HG03095 (cell line): ENCODE data around the gene GABRB1.

ENCODE experiments used
- ATAC-seq: cut with Tn5 transposase; IDR thresholded peaks from one replicate; pipeline ENCODE4 v1.9.1; 2021; ENCODE audit warnings: moderate library complexity; ENCODE audit not compliant: unreplicated experiment

The GABRB1 gene

GRCh38 chr4:47110546-47111132, 79.3 kb downstream of the GABRB1 start:
- no peak for ATAC-seq

GRCh38 chr4:47118192-47118929, 87.0 kb downstream of the GABRB1 start:
- no peak for ATAC-seq

DNA sequence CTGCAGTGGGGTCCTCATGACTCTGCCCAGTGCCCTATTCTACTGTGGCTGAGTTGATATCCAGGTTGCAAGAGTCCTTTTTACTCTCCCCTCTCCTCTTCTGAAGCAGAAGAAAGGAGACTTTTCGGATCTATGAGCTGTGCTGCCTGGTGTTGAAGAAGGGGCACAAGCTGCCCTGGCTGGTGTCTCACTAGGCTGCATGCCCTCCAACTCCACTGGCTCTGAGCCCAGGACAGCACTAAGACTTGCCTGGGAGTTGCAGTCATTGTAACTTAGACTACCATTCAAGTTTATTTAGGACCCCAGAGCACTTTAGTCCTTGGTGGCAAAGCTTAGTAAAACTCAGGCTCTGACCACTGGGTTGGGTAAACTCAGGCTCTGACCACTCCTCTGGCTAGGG, 89.4 kb downstream of the GABRB1 start:
- ATAC-seq = no peak

DNA sequence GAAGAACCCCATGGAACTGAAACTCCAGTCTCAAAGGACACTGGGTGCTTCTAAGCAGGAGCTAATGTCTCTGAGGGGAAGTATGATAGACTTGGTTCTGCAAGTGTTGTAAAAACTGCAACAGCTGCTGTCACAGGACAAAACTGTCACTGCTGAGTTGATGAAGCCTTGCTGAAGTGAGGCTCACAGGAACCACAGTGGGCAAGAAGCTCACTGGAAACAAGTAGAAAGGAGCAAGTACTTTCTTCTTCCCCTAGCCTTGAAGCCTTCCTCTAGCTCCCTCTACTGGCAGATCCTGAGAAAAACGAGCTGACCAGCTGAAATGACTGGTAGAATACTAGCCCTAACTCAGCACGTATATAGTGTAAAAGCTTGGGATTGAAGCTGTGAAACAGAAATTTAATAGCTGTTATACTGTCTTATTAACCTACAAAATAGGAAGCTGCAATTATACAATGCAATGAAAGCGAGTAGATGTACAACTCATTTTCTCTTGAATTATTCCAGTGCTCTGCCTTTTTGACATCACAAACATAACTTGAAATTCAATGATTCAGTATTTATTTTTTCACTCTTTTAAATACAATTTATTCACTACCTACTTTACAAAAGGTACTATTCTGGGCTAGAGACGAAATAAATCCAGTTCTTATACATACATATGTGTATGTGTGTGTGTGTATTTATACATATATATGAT, 91.4 kb downstream of the GABRB1 start:
- peak; percentile 91 for ATAC-seq

DNA sequence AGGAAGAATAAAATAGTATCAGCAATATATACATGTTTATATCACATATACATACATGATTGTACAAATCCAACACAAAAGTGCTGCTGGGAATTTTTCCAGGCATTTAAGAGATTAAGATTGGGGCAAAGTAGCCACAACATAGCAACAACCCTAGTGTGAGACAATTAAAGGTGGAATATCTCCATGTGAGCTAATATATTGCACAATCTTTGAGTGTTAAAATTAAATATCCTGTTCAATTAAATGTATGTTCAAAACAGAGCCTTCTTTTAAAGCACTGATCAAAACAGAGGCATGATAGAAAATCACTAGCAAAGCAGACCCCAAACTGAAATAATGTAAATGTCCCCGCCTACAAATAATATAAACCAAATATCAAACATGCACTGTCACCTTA, 97.6 kb downstream of the GABRB1 start:
- no peak for ATAC-seq

DNA sequence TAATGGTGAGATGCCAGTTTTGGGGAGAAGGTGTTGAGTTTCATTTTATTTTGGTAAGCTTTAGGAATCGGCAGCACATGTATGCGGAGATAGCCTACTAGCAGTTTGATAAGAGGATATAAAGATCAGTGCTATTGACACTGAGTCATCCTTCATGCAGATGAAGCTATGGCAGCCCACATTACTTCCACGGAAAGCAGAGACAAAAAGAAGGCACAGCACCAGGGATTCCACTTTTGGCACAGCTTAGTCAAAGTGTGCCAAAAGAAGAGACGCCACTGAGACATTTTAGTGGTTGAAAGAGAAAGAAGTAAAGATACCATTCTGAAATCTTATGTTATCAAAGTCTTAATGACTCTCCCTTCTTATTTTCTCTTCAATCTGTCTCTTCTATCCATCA, 103.8 kb downstream of the GABRB1 start:
- no peak for ATAC-seq

DNA sequence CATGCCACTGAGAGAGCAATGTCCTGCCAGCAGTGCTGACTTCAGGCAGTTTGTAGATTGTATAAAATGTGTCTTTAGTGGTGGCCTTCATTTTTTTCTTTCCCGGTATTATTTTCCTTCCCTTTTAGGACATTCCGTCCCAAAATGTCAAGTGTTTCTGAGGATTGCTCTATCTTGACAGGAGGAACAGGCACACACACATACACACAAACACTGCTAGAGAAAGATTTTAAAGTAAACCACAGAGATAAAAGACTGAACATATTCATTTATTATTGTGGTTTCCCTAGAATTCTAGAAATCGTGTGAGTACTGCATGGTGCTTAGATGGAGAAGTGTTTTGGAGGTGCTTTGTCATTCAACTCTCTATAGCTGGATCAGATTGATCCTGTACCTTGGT, 111.9 kb downstream of the GABRB1 start:
- no peak for ATAC-seq

GRCh38 chr4:47145630-47146029, 114.3 kb downstream of the GABRB1 start:
- ATAC-seq = peak; percentile 99

- ATAC-seq = no peak
Observed at GRCh38 chr4:47154816-47155370, 123.5 kb downstream of the GABRB1 start.

DNA sequence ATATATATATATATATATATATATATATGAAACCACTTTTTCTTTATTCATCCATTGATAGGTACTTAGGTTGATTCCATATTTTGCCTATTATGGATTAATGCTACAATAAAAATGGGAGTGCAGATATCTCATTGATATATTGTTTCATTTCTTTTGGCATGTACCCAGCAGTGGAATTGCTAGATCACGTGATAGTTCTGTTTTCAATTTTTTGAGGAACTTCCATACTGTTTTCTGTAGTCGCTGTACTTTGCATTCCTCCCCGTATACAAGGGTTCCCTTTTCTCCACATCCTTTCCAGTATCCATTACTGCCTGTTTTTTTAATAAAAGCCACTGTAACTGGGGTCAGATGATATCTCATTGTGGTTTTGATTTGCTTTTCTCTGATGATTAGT, 124.6 kb downstream of the GABRB1 start:
- no peak for ATAC-seq

DNA sequence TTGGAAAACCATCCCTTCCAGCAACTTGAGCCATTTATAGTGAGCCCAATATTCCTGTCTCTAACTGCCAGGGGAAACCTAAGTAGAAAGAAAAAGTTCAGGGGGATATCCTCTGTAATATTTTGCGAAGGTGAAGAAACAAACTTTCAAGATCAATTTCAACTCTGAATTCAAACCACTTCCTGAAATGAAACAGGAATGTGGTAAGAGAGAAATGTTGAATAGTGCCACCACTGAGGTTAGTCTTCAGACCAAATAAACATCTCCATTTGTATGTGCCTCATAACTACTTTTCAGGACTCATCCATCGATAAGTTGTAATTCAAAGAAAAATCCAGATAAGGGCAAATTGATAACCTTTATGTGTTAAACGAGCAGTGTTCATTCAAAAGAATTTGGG, 128.7 kb downstream of the GABRB1 start:
- no peak for ATAC-seq

DNA sequence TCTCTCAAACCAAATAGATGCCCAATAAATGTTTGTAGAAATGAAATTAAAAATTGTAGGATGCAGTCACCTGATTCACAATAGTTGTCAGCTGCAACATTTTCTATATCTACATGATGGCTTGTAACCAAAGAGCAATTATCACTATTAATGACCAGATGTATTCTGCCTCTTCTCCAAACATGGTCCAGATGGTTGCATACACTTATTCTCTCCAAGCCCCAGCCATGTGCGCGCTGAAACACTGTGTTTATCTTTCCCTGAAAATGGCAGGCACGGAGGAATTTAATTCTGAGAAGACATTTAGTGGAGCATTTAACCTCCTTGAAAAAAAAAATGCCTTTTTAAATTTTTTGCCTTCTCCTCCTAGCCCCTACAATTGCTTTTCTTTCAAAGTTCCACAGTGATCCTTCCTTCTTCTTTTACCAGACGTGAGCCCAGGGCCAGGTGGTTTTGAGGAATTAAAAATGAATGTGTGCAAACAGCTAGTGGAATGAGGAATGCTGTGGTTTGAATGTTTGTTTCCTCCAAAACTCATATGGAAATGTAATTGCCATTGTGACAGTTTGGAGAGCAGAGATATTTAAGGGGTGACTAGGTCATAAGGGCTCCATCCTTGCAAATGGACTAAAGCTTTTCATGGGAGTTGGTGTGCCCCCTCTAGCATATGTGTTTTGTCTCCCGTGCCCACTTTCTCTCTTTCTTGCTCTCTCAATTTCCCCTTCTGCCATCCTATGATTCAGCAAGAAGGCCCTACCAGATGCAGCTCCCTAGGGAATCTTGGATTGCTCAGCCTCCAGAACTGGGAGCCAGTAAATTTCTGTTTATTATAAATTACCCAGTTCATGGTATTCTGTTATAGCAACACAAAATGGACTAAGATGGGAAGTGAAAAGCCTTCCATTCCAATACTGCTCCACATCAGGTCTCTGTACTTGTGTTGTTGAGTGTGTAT, 136.0 kb downstream of the GABRB1 start:
- ATAC-seq = no peak

- no peak for ATAC-seq
Observed at GRCh38 chr4:47184083-47184482, 152.7 kb downstream of the GABRB1 start.

GRCh38 chr4:47185761-47186160, 154.4 kb downstream of the GABRB1 start:
- ATAC-seq = no peak

DNA sequence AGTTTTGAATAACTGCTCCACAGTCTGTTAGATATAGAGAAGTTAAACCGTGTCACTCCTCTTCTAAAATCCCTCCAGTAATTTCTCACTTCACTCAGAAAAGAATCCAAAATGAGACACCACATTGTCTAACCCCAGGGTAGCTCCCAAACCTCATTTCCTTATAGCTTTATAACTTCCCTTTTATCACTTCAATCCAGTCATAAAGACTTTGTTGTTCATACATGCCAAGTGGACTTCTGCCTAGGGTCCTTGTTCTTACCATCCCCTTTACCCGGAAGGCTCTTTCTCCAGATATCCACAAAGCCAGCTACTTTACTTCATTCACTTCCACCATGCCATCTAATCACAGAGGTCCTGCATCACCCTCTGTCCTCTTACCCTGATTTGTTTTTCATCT, 156.2 kb downstream of the GABRB1 start:
- no peak for ATAC-seq

- ATAC-seq = no peak
Observed at GRCh38 chr4:47193179-47193578, 161.8 kb downstream of the GABRB1 start.

- no peak for ATAC-seq
Observed at GRCh38 chr4:47194036-47194737, 162.8 kb downstream of the GABRB1 start.

GRCh38 chr4:47195706-47196105, 164.3 kb downstream of the GABRB1 start:
- no peak for ATAC-seq

DNA sequence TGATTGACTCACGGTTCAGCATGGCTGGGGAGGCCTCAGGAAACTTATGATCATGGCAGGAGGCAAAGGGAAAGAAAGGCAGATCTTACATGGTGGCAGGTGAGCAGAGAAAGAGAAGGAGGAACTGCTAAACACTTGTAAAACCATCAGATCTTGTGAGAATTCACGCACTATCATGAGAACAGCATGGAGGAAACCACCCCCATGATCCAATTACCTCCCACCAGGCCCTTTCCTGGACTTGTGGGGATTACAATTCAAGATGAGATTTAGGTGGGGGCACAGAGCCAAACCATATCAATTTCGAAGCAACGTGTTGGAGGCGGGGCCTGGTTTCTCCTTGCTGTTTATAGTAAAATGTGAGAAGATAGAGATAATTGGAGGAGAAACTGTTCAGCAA, 167.4 kb downstream of the GABRB1 start:
- no peak for ATAC-seq

DNA sequence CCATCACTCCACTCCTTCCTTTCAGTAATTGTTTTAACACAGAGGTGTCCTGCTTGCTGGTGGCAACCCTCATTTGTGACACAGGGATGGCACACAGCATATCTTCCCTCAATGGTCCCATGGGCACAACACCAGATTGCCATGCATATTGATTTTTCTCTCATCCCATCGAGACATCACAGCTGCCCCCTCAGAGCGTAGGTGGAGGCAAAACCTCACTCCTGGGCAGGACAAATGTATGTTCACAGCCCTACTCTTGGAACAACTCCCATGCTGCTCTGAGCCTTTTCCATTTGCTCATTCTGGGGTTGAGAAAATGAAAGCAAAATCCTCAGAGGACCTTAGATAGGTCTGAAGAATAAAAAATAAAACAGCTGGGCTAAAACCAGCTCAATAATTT, 172.2 kb downstream of the GABRB1 start:
- ATAC-seq = no peak
